SK-N-MC (cell line): Measurements from ENCODE around the gene FREM1.

Experiments
- DNase-seq: peaks from one replicate; pipeline ENCODE4 v3.0.0-alpha.2; 2011; ENCODE audit warnings: low read depth, low spot score
- H3K27ac ChIP-seq: fragments of 200-600 bp; sonication (generic); 2 replicates; pipeline ENCODE4 v1.5.1; 2016; ENCODE audit warnings: mixed run types
- H3K36me3 ChIP-seq: fragments of 200-600 bp; sonication (generic); 2 replicates; pipeline ENCODE4 v1.6.1; 2017; ENCODE audit warnings: antibody characterized with exemption, low read length, mixed read lengths; ENCODE audit not compliant: insufficient read depth
- H3K4me3 ChIP-seq: fragments of 200-600 bp; sonication (generic); 2 replicates; pipeline ENCODE4 v1.5.1; 2016
- H3K9ac ChIP-seq: fragments of 200-600 bp; sonication (generic); 2 replicates; pipeline ENCODE4 v1.8.0; 2017; ENCODE audit warnings: mixed run types, mixed read lengths; ENCODE audit not compliant: insufficient read length
- H3K9me3 ChIP-seq: fragments of 200-600 bp; sonication (generic); 2 replicates; pipeline ENCODE4 v1.6.1; 2017; ENCODE audit warnings: low read depth, mild to moderate bottlenecking, antibody characterized with exemption, low read length, moderate library complexity, mixed read lengths
- EZH2 ChIP-seq: fragments of 200-600 bp; sonication (generic); IDR thresholded peaks from one replicate; pipeline ENCODE4 v1.6.1; 2017; ENCODE audit warnings: antibody characterized with exemption
- FOXP2 ChIP-seq: optimal IDR thresholded peaks from 2 replicates; pipeline ENCODE3; 2011; ENCODE audit warnings: mild to moderate bottlenecking, moderate library complexity; ENCODE audit not compliant: insufficient read depth; ENCODE audit errors: extremely low read length, control extremely low read depth
- POLR2AphosphoS5 ChIP-seq: IDR thresholded peaks from 2 replicates; pipeline ENCODE4 v1.6.1; 2012; ENCODE audit warnings: mild to moderate bottlenecking, low read depth, low read length, borderline replicate concordance

The FREM1 gene

GRCh38 chr9:14829204-14829603 is 81.0 kb downstream of the FREM1 start:
- DNase-seq: no peak
- Histone ChIP-seq H3K9ac (no peak overlapping the region), H3K9me3 (no peaks in the 10 kb centered on the region), H3K36me3 (peaks cover 56% of the 10 kb centered on the region), H3K4me3 (no peak overlapping the region), H3K27ac (no peak overlapping the region)
- TF ChIP-seq EZH2 (no peak), FOXP2 (no peak), POLR2AphosphoS5 (no peak)

GRCh38 chr9:14827805-14828204 is 82.4 kb downstream of the FREM1 start:
- no peak overlapping the region for H3K9ac ChIP-seq
- H3K4me3 ChIP-seq: no peak overlapping the region
- no peak for DNase-seq
- H3K27ac ChIP-seq: no peak overlapping the region
- TF ChIP-seq EZH2: no peak
- TF ChIP-seq POLR2AphosphoS5: no peak
- no peak for TF ChIP-seq FOXP2
- no peaks in the 10 kb centered on the region for H3K9me3 ChIP-seq
- H3K36me3 ChIP-seq: peaks cover 48% of the 10 kb centered on the region

DNA sequence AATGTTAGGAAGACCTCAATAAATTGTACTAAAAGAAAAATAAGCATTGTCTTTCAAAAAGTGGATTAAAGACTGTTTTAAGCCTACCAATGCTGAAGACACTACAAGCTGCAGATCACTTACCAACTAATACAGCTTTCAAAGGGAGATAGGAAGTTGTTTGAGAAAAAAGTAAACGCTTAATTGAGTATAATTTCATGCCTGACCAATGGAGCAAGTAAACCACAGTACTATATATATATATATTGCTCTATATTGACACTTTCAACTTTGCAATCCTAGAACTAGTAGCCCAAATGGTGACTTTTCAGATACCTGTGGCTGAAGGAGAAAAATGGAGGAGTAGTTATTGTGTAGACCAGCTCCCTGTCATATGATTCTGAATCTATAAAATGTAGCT is 85.7 kb downstream of the FREM1 start:
- TF ChIP-seq EZH2 (no peak), FOXP2 (no peak), POLR2AphosphoS5 (no peak)
- no peak for DNase-seq
- Histone ChIP-seq H3K4me3 (no peak overlapping the region), H3K36me3 (peaks cover 28% of the 10 kb centered on the region; the same call in 1 of the 2 replicates), H3K27ac (no peak overlapping the region), H3K9me3 (no peaks in the 10 kb centered on the region), H3K9ac (no peak overlapping the region)

- Histone ChIP-seq H3K4me3 (no peak overlapping the region), H3K9me3 (no peaks in the 10 kb centered on the region), H3K9ac (no peak overlapping the region), H3K27ac (no peak overlapping the region), H3K36me3 (peaks cover 28% of the 10 kb centered on the region)
- TF ChIP-seq POLR2AphosphoS5: no peak
- DNase-seq: no peak
These were observed 86.4 kb downstream of the FREM1 start for GRCh38 chr9:14823800-14824199.

- Histone ChIP-seq H3K36me3 (peaks cover 36% of the 10 kb centered on the region), H3K9ac (no peak overlapping the region), H3K4me3 (no peak overlapping the region), H3K27ac (no peak overlapping the region), H3K9me3 (no peaks in the 10 kb centered on the region)
- no peak for TF ChIP-seq POLR2AphosphoS5
- TF ChIP-seq EZH2: no peak
- no peak for TF ChIP-seq FOXP2
- DNase-seq: no peak
These were observed 87.6 kb downstream of the FREM1 start for GRCh38 chr9:14822666-14823065.

DNA sequence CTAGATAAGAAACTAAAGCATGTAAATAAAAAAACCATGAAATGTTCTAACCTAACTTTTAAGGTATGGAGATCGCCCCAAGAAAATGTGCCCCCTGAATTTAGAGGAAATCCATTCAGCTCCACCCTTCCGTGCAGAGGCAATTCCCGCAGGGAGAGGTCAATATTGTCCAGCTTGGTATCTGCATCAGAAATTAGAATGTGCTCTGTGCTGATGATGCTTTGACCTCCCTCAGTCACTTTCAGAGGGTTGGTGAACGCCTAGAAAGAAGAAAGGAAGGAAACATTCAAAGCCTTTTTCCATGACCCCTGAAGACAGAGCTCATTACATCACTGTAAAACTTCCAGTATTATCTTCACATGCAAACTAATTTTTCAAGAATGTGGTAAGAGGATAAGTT is 91.0 kb downstream of the FREM1 start:
- no peak for TF ChIP-seq EZH2
- TF ChIP-seq POLR2AphosphoS5: no peak
- no peak for TF ChIP-seq FOXP2
- H3K9me3 ChIP-seq: no peaks in the 10 kb centered on the region
- H3K9ac ChIP-seq: no peak overlapping the region
- H3K27ac ChIP-seq: no peak overlapping the region
- peaks cover 35% of the 10 kb centered on the region for H3K36me3 ChIP-seq
- DNase-seq: no peak
- no peak overlapping the region for H3K4me3 ChIP-seq

GRCh38 chr9:14814249-14814628 is 96.0 kb downstream of the FREM1 start:
- peaks cover 53% of the 10 kb centered on the region for H3K36me3 ChIP-seq
- no peaks in the 10 kb centered on the region for H3K9me3 ChIP-seq
- TF ChIP-seq POLR2AphosphoS5 (no peak), FOXP2 (no peak), EZH2 (no peak)
- peak overlapping the region; percentile 96 for H3K27ac ChIP-seq
- H3K9ac ChIP-seq: no peak overlapping the region
- peak overlapping the region; percentile 75 for H3K4me3 ChIP-seq
- no peak for DNase-seq

GRCh38 chr9:14813336-14814248 is 96.6 kb downstream of the FREM1 start:
- DNase-seq: peak; percentile 30
- H3K36me3 ChIP-seq: peaks cover 53% of the 10 kb centered on the region
- no peaks in the 10 kb centered on the region for H3K9me3 ChIP-seq
- TF ChIP-seq FOXP2 (no peak), POLR2AphosphoS5 (peak; percentile 19; the same call in 1 of the 2 replicates)
- H3K27ac ChIP-seq: peak overlapping the region; percentile 96
- H3K4me3 ChIP-seq: peak overlapping the region; percentile 75
- H3K9ac ChIP-seq: peak overlapping the region; percentile 65

GRCh38 chr9:14812806-14813205 is 97.4 kb downstream of the FREM1 start:
- Histone ChIP-seq H3K36me3 (peaks cover 54% of the 10 kb centered on the region), H3K4me3 (peak overlapping the region; percentile 75), H3K9ac (no peak overlapping the region), H3K9me3 (no peaks in the 10 kb centered on the region), H3K27ac (peak overlapping the region; percentile 96)
- TF ChIP-seq EZH2 (no peak), POLR2AphosphoS5 (no peak), FOXP2 (no peak)
- no peak for DNase-seq
